ENCODE results near the gene ZNF382.
"Not testable (repeated sequence)": the region's sequence is repeated elsewhere in the genome, so short reads cannot be mapped to it uniquely, and the experiment has no call there.

ZNF382 gene

GRCh38 chr19:36577271-36577996 is 27.7 kb upstream of the ZNF382 start:
- DNase-seq (ENCODE audit: insufficient read length, low spot score) = no peak
- TF ChIP-seq, protein P1, sequence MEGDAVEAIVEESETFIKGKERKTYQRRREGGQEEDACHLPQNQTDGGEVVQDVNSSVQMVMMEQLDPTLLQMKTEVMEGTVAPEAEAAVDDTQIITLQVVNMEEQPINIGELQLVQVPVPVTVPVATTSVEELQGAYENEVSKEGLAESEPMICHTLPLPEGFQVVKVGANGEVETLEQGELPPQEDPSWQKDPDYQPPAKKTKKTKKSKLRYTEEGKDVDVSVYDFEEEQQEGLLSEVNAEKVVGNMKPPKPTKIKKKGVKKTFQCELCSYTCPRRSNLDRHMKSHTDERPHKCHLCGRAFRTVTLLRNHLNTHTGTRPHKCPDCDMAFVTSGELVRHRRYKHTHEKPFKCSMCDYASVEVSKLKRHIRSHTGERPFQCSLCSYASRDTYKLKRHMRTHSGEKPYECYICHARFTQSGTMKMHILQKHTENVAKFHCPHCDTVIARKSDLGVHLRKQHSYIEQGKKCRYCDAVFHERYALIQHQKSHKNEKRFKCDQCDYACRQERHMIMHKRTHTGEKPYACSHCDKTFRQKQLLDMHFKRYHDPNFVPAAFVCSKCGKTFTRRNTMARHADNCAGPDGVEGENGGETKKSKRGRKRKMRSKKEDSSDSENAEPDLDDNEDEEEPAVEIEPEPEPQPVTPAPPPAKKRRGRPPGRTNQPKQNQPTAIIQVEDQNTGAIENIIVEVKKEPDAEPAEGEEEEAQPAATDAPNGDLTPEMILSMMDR (IDR thresholded peaks at IDR 0.05; ENCODE audit: insufficient read depth, missing control alignments) = no peak
- no peak for FAIRE-seq

GRCh38 chr19:36579255-36579654 is 25.9 kb upstream of the ZNF382 start:
- TF ChIP-seq, protein P1 (IDR thresholded peaks at IDR 0.05; ENCODE audit: insufficient read depth, missing control alignments) = no peak
- FAIRE-seq = no peak
- DNase-seq (ENCODE audit: insufficient read length, low spot score) = no peak

DNA sequence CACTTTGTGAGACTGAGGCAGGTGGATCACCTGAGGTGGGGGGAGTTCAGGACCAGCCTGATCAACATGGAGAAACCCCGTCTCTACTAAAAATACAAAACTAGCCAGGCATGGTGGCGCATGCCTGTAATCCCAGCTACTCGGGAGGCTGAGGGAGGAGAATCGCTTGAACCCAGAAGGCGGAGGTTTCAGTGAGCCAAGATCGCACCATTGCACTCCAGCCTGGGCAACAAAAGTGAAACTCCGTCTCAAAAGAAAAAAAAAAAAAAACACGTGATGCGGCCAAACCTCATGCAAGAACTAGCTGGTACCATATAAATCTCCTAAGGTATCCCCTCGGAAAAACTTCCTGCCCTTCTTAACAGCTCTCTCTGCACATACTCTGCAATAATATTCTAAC is 2.4 kb upstream of the ZNF382 start:
- FAIRE-seq; DNase-seq (ENCODE audit: insufficient read length, low spot score): not testable (repeated sequence)

DNA sequence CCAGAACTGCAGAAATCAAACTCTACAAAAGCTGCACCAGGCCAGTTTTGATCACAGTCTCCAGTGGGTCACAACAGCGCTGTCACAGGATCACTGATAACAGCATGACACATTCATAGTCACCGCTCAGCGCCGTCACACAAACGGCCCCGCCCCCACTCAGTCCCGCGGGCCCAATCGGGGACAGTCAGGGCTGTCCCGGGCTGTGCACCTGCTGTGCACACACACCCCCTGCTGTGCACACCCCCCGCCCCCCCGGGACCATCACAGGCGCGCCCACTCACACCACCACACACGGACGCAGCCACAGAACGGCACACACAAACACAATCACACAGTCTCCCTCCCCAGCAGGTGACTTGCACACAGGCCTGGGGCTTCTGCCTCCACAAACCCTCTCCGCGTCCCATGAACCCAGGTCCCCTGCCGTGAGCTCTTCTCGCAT is 435 bp upstream of the ZNF382 start:
- TF ChIP-seq, protein P1 (IDR thresholded peaks at IDR 0.05; ENCODE audit: insufficient read depth, missing control alignments) = no peak
- FAIRE-seq (no peak), DNase-seq (ENCODE audit: insufficient read length, low spot score) (peak; percentile 40)

- DNase-seq (ENCODE audit: insufficient read length, low spot score) (no peak), FAIRE-seq (no peak)
- TF ChIP-seq, protein P1 (IDR thresholded peaks at IDR 0.05; ENCODE audit: insufficient read depth, missing control alignments) = no peak
Observed at GRCh38 chr19:36605877-36606478, 865 bp downstream of the ZNF382 start.

- TF ChIP-seq, protein P1 (IDR thresholded peaks at IDR 0.05; ENCODE audit: insufficient read depth, missing control alignments) = no peak
- FAIRE-seq = no peak
- no peak for DNase-seq (ENCODE audit: insufficient read length, low spot score)
Observed at GRCh38 chr19:36627057-36627456, 21.9 kb downstream of the ZNF382 start.

DNA sequence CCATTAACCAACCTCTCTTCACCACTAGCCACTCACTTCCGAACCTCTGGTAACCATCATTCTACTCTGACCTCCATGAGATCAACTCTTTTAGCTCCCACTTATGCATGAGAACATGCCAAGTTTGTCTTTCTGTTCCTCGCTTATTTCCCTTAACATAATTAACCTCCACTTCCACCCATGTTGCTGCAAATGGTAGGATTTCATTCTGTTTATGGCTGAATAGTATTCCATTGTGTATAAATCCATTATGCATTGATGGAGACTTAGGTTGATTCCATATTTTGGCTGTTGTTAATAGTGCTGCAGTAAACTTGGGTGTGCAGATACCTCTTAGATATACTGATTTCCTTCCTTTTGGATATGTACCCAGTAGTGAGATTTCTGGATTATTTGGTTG is 30.2 kb downstream of the ZNF382 start:
- DNase-seq (ENCODE audit: insufficient read length, low spot score) (no peak), FAIRE-seq (no peak)
- TF ChIP-seq, protein P1 (IDR thresholded peaks at IDR 0.05; ENCODE audit: insufficient read depth, missing control alignments) = no peak

All from D721Med (cell line).